Karpas-422 (cell line): ENCODE results near the gene ADARB1. TPM values are rescaled to one million over a fixed set of nuclear protein-coding genes. Genes with fewer than 3 reads are reported as not detected.

Experiments
- DNase-seq: peaks from one replicate; pipeline ENCODE4 v3.0.0-alpha.2; 2015
- H2AFZ ChIP-seq: fragments of 200-600 bp; sonication (generic); 2 replicates; pipeline ENCODE4 v1.6.1; 2014; ENCODE audit warnings: antibody characterized with exemption, low read length, mixed read lengths
- H3K27ac ChIP-seq: fragments of 200-600 bp; sonication (generic); 2 replicates; pipeline ENCODE4 v1.5.1; 2014; ENCODE audit warnings: mild to moderate bottlenecking, low read length, moderate library complexity
- H3K27me3 ChIP-seq: fragments of 200-600 bp; sonication (generic); 2 replicates; pipeline ENCODE4 v1.6.1; 2014; ENCODE audit warnings: low read length, mixed read lengths
- H3K36me3 ChIP-seq: fragments of 200-600 bp; sonication (generic); 2 replicates; pipeline ENCODE4 v1.6.1; 2014; ENCODE audit warnings: low read length, mixed read lengths; ENCODE audit not compliant: insufficient read depth
- H3K4me1 ChIP-seq: fragments of 200-600 bp; sonication (generic); 2 replicates; pipeline ENCODE4 v1.6.1; 2014; ENCODE audit warnings: mild to moderate bottlenecking, low read length, mixed read lengths
- H3K4me2 ChIP-seq: fragments of 200-600 bp; sonication (generic); 2 replicates; pipeline ENCODE4 v1.6.1; 2014; ENCODE audit warnings: low read length, low read depth, mild to moderate bottlenecking; ENCODE audit not compliant: poor library complexity, severe bottlenecking
- H3K4me3 ChIP-seq: fragments of 200-600 bp; sonication (generic); 2 replicates; pipeline ENCODE4 v1.5.1; 2014; ENCODE audit warnings: mild to moderate bottlenecking, antibody characterized with exemption, low read length, mixed read lengths
- H3K79me2 ChIP-seq: fragments of 200-600 bp; sonication (generic); 2 replicates; pipeline ENCODE4 v1.6.1; 2014; ENCODE audit warnings: mild to moderate bottlenecking, low read length, mixed read lengths
- H3K9ac ChIP-seq: fragments of 200-600 bp; sonication (generic); 2 replicates; pipeline ENCODE4 v1.6.0; 2014; ENCODE audit warnings: low read length
- H3K9me2 ChIP-seq: fragments of 200-600 bp; sonication (generic), shearing (Covaris generic); replicated peaks from 2 replicates; pipeline ENCODE4 v1.6.0; 2014; ENCODE audit warnings: mild to moderate bottlenecking, low read length, moderate library complexity; ENCODE audit not compliant: insufficient read depth
- H3K9me3 ChIP-seq: fragments of 300-700, 200-600 bp; sonication (generic); 2 replicates; pipeline ENCODE4 v1.6.1; 2014; ENCODE audit warnings: low read length, mixed read lengths
- H4K20me1 ChIP-seq: fragments of 200-600 bp; sonication (generic); 2 replicates; pipeline ENCODE4 v1.6.1; 2014; ENCODE audit warnings: mild to moderate bottlenecking, antibody characterized with exemption, low read length, low read depth; ENCODE audit not compliant: insufficient read depth
- total RNA-seq: library from RNA; depleted of rRNA; stranded (reverse); fragments of >200 nt; shearing (Covaris generic); gene quantifications from 2 replicates; pipeline ENCODE4 v1.2.3, GENCODE V29; 2014; ENCODE audit warnings: low replicate concordance

Gene ADARB1
- total RNA-seq, 1 experiment from 2014 or later, result 2.0 TPM

GRCh38 chr21:45177039-45177438 is 102.7 kb downstream of the ADARB1 start:
- Histone ChIP-seq H3K27ac (no peak overlapping the region), H3K9ac (no peak overlapping the region), H3K9me2 (no peaks in the 10 kb centered on the region), H3K9me3 (no peaks in the 10 kb centered on the region), H3K36me3 (no peaks in the 10 kb centered on the region), H3K27me3 (no peaks in the 10 kb centered on the region), H3K4me3 (no peak overlapping the region), H4K20me1 (no peaks in the 10 kb centered on the region), H3K4me2 (no peak overlapping the region), H3K79me2 (no peaks in the 10 kb centered on the region), H2AFZ (no peak overlapping the region), H3K4me1 (no peaks in the 10 kb centered on the region)
- DNase-seq, result no peak

- Histone ChIP-seq H3K4me3 (no peak overlapping the region), H3K4me2 (no peak overlapping the region), H3K4me1 (no peaks in the 10 kb centered on the region), H3K36me3 (no peaks in the 10 kb centered on the region), H2AFZ (no peak overlapping the region), H3K79me2 (no peaks in the 10 kb centered on the region), H4K20me1 (no peaks in the 10 kb centered on the region), H3K27me3 (no peaks in the 10 kb centered on the region), H3K27ac (no peak overlapping the region), H3K9ac (no peak overlapping the region), H3K9me2 (no peaks in the 10 kb centered on the region), H3K9me3 (no peaks in the 10 kb centered on the region)
- DNase-seq, result no peak
Observed at GRCh38 chr21:45178070-45178608, 103.8 kb downstream of the ADARB1 start.

GRCh38 chr21:45178971-45179370 is 104.6 kb downstream of the ADARB1 start:
- Histone ChIP-seq H3K9me2 (no peaks in the 10 kb centered on the region), H3K79me2 (no peaks in the 10 kb centered on the region), H3K36me3 (no peaks in the 10 kb centered on the region), H3K9me3 (no peaks in the 10 kb centered on the region), H2AFZ (no peak overlapping the region), H3K9ac (no peak overlapping the region), H3K4me1 (no peaks in the 10 kb centered on the region), H3K27me3 (no peaks in the 10 kb centered on the region), H3K27ac (no peak overlapping the region), H4K20me1 (no peaks in the 10 kb centered on the region), H3K4me2 (no peak overlapping the region), H3K4me3 (no peak overlapping the region)
- no peak for DNase-seq

GRCh38 chr21:45179568-45180245 is 105.3 kb downstream of the ADARB1 start:
- Histone ChIP-seq H3K4me3 (no peak overlapping the region), H3K9me2 (no peaks in the 10 kb centered on the region), H3K27me3 (no peaks in the 10 kb centered on the region), H3K79me2 (no peaks in the 10 kb centered on the region), H3K4me2 (no peak overlapping the region), H2AFZ (no peak overlapping the region), H3K9ac (no peak overlapping the region), H3K9me3 (no peaks in the 10 kb centered on the region), H4K20me1 (no peaks in the 10 kb centered on the region), H3K27ac (no peak overlapping the region), H3K4me1 (no peaks in the 10 kb centered on the region), H3K36me3 (no peaks in the 10 kb centered on the region)
- DNase-seq, result no peak

GRCh38 chr21:45180246-45180599 is 105.8 kb downstream of the ADARB1 start:
- no peak for DNase-seq
- Histone ChIP-seq H2AFZ (no peak overlapping the region), H3K9ac (no peak overlapping the region), H3K27me3 (no peaks in the 10 kb centered on the region), H3K4me3 (no peak overlapping the region), H3K9me3 (no peaks in the 10 kb centered on the region), H3K27ac (no peak overlapping the region), H4K20me1 (no peaks in the 10 kb centered on the region), H3K79me2 (no peaks in the 10 kb centered on the region), H3K4me1 (no peaks in the 10 kb centered on the region), H3K4me2 (no peak overlapping the region), H3K36me3 (no peaks in the 10 kb centered on the region), H3K9me2 (no peaks in the 10 kb centered on the region)

GRCh38 chr21:45182958-45183357 is 108.6 kb downstream of the ADARB1 start:
- Histone ChIP-seq H3K27me3 (no peaks in the 10 kb centered on the region), H3K9ac (no peak overlapping the region), H4K20me1 (no peaks in the 10 kb centered on the region), H2AFZ (no peak overlapping the region), H3K36me3 (no peaks in the 10 kb centered on the region), H3K79me2 (no peaks in the 10 kb centered on the region), H3K9me2 (no peaks in the 10 kb centered on the region), H3K27ac (no peak overlapping the region), H3K4me1 (no peaks in the 10 kb centered on the region), H3K4me3 (no peak overlapping the region), H3K9me3 (peaks cover 17% of the 10 kb centered on the region), H3K4me2 (no peak overlapping the region)
- no peak for DNase-seq

GRCh38 chr21:45183852-45184251 is 109.5 kb downstream of the ADARB1 start:
- no peaks in the 10 kb centered on the region for H3K27me3 ChIP-seq
- no peaks in the 10 kb centered on the region for H3K36me3 ChIP-seq
- no peak overlapping the region for H3K4me3 ChIP-seq
- no peak overlapping the region for H3K4me2 ChIP-seq
- H4K20me1 ChIP-seq, result no peaks in the 10 kb centered on the region
- no peaks in the 10 kb centered on the region for H3K79me2 ChIP-seq
- H3K9me2 ChIP-seq, result no peaks in the 10 kb centered on the region
- H3K4me1 ChIP-seq, result no peaks in the 10 kb centered on the region
- H2AFZ ChIP-seq, result no peak overlapping the region
- H3K9me3 ChIP-seq, result peaks cover 24% of the 10 kb centered on the region
- no peak overlapping the region for H3K9ac ChIP-seq
- no peak overlapping the region for H3K27ac ChIP-seq
- DNase-seq, result no peak

GRCh38 chr21:45184869-45185268 is 110.5 kb downstream of the ADARB1 start:
- Histone ChIP-seq H4K20me1 (no peaks in the 10 kb centered on the region), H3K9ac (no peak overlapping the region), H3K27ac (no peak overlapping the region), H3K9me3 (peaks cover 34% of the 10 kb centered on the region), H3K79me2 (no peaks in the 10 kb centered on the region), H3K27me3 (no peaks in the 10 kb centered on the region), H3K4me3 (no peak overlapping the region), H3K4me1 (no peaks in the 10 kb centered on the region), H2AFZ (no peak overlapping the region), H3K9me2 (no peaks in the 10 kb centered on the region), H3K4me2 (no peak overlapping the region), H3K36me3 (0 out of 2 replicates have a peak, but pooled peaks cover 5% of the 10 kb centered on the region)
- DNase-seq, result no peak
